GM18502 (cell line): Measurements from ENCODE around the gene ZXDC.

Experiments
- ATAC-seq: cut with Tn5 transposase; IDR thresholded peaks from one replicate; pipeline ENCODE4 v1.9.1; 2021; ENCODE audit warnings: mild to moderate bottlenecking; ENCODE audit not compliant: unreplicated experiment, poor library complexity

ZXDC gene

DNA sequence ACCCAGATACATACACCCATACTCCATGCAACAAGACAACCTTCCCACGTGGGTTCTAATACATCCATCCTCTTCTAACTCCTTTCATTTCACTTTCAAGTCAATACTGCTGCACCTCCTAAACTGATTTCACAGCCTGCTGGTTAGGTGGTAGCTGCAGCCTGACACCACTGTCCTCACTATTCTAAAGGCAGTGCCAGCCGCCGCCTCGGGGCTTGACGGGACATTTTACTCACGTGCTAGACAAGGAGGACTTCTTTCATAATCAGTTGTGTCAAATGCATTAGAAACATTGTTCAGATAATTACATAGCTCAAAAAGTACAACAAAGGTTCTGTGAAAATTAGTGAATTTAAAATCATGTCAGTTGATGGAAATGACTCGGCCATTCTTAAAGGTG lies 35.6 kb upstream of the ZXDC start:
- no peak for ATAC-seq

DNA sequence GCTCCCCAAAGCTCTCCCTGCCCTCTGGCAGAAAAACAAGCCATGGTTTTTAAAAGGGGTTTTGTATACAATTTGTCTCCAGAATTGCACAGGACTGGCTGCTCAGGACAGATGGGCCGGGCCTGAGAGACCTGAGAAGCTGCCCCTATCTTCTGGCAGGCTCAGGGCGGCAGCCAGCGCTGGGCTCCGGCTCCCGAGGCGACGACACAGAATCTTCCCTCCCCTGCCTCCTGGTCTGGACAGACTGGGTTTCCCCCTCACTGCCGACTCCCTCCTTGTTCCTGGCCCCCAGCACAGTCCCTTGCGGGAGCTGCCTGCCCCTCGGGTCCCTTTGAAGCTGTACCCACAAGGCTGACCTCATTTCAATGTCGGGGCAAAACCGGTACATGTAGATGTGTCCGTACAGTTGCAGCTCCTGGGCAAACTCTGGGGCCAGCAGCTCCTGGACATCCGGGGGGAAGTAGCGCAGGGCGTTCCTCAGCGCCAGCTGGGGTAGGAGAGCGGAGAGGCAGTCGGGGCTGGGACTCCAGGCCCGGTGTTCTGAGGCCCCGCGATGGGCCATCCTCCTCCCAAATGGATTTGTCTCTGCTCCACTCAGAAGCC lies 34.7 kb upstream of the ZXDC start:
- ATAC-seq, result no peak

GRCh38 chr3:126509597-126510307 lies 34.1 kb upstream of the ZXDC start:
- no peak for ATAC-seq

GRCh38 chr3:126508564-126508964 lies 32.9 kb upstream of the ZXDC start:
- no peak for ATAC-seq

- ATAC-seq, result no peak
These were observed 32.2 kb upstream of the ZXDC start for GRCh38 chr3:126507886-126508285.

GRCh38 chr3:126503701-126504100 lies 28.0 kb upstream of the ZXDC start:
- ATAC-seq, result no peak

- no peak for ATAC-seq
These were observed 27.0 kb upstream of the ZXDC start for GRCh38 chr3:126502656-126503055.

- ATAC-seq, result no peak
These were observed 26.0 kb upstream of the ZXDC start for GRCh38 chr3:126501736-126502135.

DNA sequence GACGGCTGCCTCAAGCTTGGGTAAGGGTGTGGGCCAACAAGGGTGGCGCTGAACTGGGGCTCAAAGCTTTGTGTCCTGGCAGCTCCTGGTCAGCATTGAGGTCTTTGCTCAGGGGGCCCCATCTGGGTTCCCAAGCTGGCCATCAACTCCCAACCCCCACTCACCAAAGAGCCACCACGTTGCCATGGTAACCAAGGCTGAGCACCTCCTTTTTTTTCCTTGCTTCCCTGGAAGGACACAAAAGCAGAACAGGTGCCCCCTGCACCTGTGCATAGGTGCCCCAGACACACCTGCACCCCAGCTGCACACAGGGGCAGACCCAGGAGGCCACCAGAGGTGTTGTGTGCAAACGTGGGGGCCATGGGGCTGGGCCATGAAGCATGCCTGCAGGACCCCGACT lies 25.4 kb upstream of the ZXDC start:
- no peak for ATAC-seq

- ATAC-seq, result no peak
These were observed 24.3 kb upstream of the ZXDC start for GRCh38 chr3:126500016-126500415.

DNA sequence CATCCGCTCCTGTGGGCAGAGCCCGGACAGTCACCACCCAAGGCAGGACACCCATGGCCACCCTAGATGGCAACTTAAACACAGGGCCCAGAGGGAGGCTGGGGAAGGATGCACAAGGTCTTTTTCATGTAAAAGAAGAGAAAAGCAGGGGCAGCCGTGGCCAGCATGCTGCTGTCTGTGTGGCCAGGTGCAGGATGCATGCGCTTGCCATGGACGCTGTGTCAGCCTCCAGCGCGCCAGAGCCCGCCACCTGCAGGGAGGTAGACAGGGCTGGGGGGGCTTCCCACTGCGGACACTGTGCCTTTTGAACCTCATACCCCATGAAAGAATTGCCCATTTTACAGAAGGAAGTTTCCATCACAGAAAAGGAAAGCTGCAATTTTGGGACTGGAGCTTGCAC lies 23.7 kb upstream of the ZXDC start:
- no peak for ATAC-seq

GRCh38 chr3:126498929-126499328 lies 23.2 kb upstream of the ZXDC start:
- no peak for ATAC-seq

DNA sequence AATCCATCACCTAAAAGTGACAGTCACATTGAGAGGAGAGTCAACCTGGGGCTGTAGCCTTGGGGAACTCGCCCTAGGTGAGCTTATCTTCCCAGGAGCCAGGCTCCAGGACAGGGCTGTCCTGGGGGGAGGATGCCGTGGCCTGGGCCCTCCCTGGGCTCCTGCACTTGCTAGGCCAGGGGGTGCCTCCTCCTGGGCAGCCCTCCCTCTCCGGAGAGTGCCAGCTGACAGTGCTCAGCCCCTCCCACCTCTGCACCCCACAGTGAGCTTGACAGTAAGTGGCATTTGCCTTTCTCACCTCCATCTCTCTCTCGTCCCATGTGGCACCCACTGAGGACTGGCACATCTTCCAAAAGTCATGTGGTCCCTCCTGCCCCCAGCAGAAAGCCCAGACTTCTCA lies 22.8 kb upstream of the ZXDC start:
- ATAC-seq, result no peak

GRCh38 chr3:126497956-126498355 lies 22.3 kb upstream of the ZXDC start:
- no peak for ATAC-seq

- ATAC-seq, result no peak
These were observed 21.5 kb upstream of the ZXDC start for GRCh38 chr3:126496894-126497850.

DNA sequence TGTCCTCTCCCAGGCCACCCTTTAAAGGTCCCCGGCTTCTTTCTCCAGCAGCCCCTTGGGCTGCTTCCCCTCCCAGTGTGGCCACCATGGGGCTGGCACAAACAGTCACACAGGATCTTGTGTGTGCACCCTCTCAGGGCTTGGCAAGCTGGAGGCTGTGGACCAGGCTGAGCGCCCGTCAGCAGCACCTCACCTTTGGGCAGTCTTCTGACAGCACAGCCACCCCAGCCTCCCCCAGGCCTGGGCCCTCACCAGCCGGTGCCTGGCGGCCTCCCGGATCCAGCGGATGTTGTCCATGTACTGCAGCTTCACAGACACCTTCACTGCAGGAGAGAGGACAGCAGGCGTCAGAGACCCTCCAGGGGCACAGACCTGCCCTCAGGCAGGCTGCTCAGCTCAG lies 20.1 kb upstream of the ZXDC start:
- no peak for ATAC-seq

DNA sequence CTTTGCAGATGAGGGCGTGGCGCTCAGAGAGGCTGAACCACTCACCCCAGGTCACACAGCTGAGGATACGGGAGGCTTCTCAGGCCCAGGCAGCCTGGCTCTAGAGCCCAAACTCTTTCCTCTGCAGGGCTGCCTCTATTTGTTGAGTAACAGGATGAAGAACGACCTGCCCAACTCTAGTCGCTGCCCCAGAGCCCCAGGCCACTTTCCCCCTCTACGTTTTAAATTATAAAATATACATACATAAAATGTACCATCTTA lies 19.2 kb upstream of the ZXDC start:
- ATAC-seq, result no peak

DNA sequence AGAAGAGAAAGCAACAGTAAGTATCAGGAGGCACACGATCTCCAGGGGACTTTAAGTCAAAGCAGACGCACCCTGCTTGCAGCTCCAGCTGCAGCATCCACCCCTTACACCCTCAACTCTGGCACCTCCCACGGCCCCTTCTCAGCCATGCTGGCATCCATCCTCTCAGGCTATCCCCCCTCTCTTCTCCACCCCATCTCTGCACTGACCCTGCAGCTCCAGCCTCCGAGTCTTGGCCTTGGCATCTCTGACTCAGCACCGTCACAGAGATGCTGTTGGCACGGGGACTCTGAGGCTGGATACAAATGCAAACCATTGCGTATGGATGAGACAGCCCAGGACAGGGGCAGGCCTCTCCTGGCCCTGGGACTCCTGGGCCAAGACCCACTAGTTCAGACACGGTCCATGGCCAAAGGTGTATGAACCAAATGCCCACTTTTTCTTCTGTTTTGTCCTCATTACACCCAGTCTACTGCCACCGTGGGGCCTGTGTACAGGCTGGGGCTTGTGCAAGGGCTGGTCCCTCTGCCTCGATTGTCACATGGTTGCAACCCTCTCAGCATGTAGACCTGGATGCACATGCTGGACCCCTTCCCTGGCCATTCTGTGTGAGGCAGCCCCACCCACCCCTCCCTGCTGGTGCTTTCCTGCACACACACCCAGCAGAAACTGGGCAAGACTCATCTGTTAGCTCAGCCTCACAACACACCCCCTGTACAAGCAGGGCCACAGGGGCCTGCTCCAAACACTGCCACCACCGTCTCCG lies 18.7 kb upstream of the ZXDC start:
- ATAC-seq, result no peak

GRCh38 chr3:126493739-126494138 lies 18.0 kb upstream of the ZXDC start:
- no peak for ATAC-seq

GRCh38 chr3:126493051-126493450 lies 17.4 kb upstream of the ZXDC start:
- no peak for ATAC-seq
